Activated T-helper 9 cell treated with anti-CD3 and anti-CD28 coated beads, Interleukin-2, amount 50 U/mL, for 16 hours (primary cell): Measurements from ENCODE around the gene TTLL6.
"Not testable (repeated sequence)": the region's sequence is repeated elsewhere in the genome, so short reads cannot be mapped to it uniquely, and the experiment has no call there.

ENCODE experiments used
- DNase-seq: peaks from one replicate; pipeline ENCODE4 v3.0.0-alpha.2; 2020; ENCODE audit warnings: low read depth

The TTLL6 gene

GRCh38 chr17:48722915-48723422, 94.1 kb downstream of the TTLL6 start, which contains the start of gene PRAC2:
Gene PRAC2 (plus strand): TSS chr17:48723185. CDS start chr17:48724411, 1,226 bp downstream.
- DNase-seq = no peak

- DNase-seq = no peak
Observed at GRCh38 chr17:48722201-48722907, 94.7 kb downstream of the TTLL6 start, which contains the start of gene PRAC1. Gene PRAC1 (minus strand): TSS chr17:48722518. CDS start chr17:48722392, 126 bp downstream.

GRCh38 chr17:48721009-48721402, 96.0 kb downstream of the TTLL6 start:
- no peak for DNase-seq

- DNase-seq = no peak
Observed at GRCh38 chr17:48720266-48721008, 96.6 kb downstream of the TTLL6 start.

- no peak for DNase-seq
Observed at GRCh38 chr17:48719642-48720265, 97.3 kb downstream of the TTLL6 start.

- DNase-seq = no peak
Observed at GRCh38 chr17:48718761-48719641, 98.0 kb downstream of the TTLL6 start.

- no peak for DNase-seq
Observed at GRCh38 chr17:48718227-48718760, 98.7 kb downstream of the TTLL6 start.

GRCh38 chr17:48717367-48718226, 99.4 kb downstream of the TTLL6 start:
- no peak for DNase-seq

- not testable (repeated sequence) for DNase-seq
Observed at GRCh38 chr17:48716549-48716948, 100.5 kb downstream of the TTLL6 start.

GRCh38 chr17:48715496-48716399, 101.3 kb downstream of the TTLL6 start:
- DNase-seq = no peak
